PFSK-1 (cell line): ENCODE results near the gene NOL4L.

ENCODE experiments used
- FOXP2 ChIP-seq: optimal IDR thresholded peaks from 2 replicates; pipeline ENCODE3; 2011; ENCODE audit warnings: borderline replicate concordance, control low read depth, inconsistent platforms; ENCODE audit not compliant: insufficient read depth; ENCODE audit errors: extremely low read length, extremely low read depth
- POLR2AphosphoS5 ChIP-seq: IDR thresholded peaks from 2 replicates; pipeline ENCODE4 v1.6.1; 2012; ENCODE audit warnings: low read depth, mild to moderate bottlenecking, control low read depth, low read length, moderate library complexity
- SIN3A ChIP-seq: IDR thresholded peaks from 2 replicates; pipeline ENCODE4 v1.6.1; 2012; ENCODE audit warnings: mild to moderate bottlenecking, low read length, moderate library complexity, borderline replicate concordance; ENCODE audit not compliant: insufficient read depth
- TAF1 ChIP-seq: IDR thresholded peaks from 2 replicates; pipeline ENCODE4 v1.6.1; 2012; ENCODE audit warnings: low read length, control low read depth, borderline replicate concordance; ENCODE audit not compliant: insufficient read depth
- TF ChIP-seq, protein P1 (sequence below), 2 experiments: IDR thresholded peaks; 2 replicates each; pipeline versions ENCODE4 v1.6.1 to v1.8.0; 2011 to 2012; ENCODE audit warnings: low read depth in 2 of 2, low read length in 2 of 2, control low read depth in 1 of 2, inconsistent platforms in 1 of 2, mild to moderate bottlenecking in 1 of 2, moderate library complexity in 1 of 2; ENCODE audit not compliant: insufficient read depth in 1 of 2

DNA sequence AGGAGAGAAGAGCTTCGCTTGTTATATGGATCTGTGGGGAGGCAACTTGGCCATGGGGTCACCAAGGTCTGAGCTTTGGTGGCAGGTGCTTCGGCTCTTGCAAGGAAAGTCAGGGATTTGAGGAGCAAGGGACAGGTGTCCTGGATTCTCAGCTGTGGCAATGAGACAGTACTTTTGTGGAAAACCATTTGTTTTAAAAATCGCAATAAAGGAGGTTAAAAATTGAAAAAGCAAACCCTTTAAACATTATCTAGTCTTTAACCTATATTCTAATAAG lies 64.3 kb downstream of the NOL4L start:
- TF ChIP-seq POLR2AphosphoS5 (no peak), FOXP2 (no peak), TAF1 (no peak), SIN3A (no peak)
- TF ChIP-seq, protein P1, sequence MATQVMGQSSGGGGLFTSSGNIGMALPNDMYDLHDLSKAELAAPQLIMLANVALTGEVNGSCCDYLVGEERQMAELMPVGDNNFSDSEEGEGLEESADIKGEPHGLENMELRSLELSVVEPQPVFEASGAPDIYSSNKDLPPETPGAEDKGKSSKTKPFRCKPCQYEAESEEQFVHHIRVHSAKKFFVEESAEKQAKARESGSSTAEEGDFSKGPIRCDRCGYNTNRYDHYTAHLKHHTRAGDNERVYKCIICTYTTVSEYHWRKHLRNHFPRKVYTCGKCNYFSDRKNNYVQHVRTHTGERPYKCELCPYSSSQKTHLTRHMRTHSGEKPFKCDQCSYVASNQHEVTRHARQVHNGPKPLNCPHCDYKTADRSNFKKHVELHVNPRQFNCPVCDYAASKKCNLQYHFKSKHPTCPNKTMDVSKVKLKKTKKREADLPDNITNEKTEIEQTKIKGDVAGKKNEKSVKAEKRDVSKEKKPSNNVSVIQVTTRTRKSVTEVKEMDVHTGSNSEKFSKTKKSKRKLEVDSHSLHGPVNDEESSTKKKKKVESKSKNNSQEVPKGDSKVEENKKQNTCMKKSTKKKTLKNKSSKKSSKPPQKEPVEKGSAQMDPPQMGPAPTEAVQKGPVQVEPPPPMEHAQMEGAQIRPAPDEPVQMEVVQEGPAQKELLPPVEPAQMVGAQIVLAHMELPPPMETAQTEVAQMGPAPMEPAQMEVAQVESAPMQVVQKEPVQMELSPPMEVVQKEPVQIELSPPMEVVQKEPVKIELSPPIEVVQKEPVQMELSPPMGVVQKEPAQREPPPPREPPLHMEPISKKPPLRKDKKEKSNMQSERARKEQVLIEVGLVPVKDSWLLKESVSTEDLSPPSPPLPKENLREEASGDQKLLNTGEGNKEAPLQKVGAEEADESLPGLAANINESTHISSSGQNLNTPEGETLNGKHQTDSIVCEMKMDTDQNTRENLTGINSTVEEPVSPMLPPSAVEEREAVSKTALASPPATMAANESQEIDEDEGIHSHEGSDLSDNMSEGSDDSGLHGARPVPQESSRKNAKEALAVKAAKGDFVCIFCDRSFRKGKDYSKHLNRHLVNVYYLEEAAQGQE (IDR thresholded peaks at IDR 0.05; ENCODE audit: insufficient read depth in 1 of 2, low read depth in 2 of 2, low read length in 2 of 2) = no peak
